HG03108 (cell line): ENCODE data around the gene ZNF618.

Experiments used
- ATAC-seq: cut with Tn5 transposase; IDR thresholded peaks from one replicate; pipeline ENCODE4 v1.9.1; 2021; ENCODE audit warnings: moderate library complexity; ENCODE audit not compliant: unreplicated experiment

The ZNF618 gene

GRCh38 chr9:114051706-114052105 lies 175.6 kb downstream of the ZNF618 start:
- no peak for ATAC-seq

GRCh38 chr9:114053246-114054005 lies 177.3 kb downstream of the ZNF618 start:
- no peak for ATAC-seq

GRCh38 chr9:114054191-114054690 lies 178.1 kb downstream of the ZNF618 start:
- ATAC-seq, result no peak

- ATAC-seq, result no peak
Measured at GRCh38 chr9:114055061-114055460, 179.0 kb downstream of the ZNF618 start.

GRCh38 chr9:114055894-114056293 lies 179.8 kb downstream of the ZNF618 start:
- ATAC-seq, result no peak

- ATAC-seq, result no peak
Measured at GRCh38 chr9:114056527-114056926, 180.4 kb downstream of the ZNF618 start.

GRCh38 chr9:114057161-114057885 lies 181.2 kb downstream of the ZNF618 start:
- no peak for ATAC-seq

GRCh38 chr9:114058688-114059046 lies 182.6 kb downstream of the ZNF618 start:
- ATAC-seq, result no peak

- ATAC-seq, result no peak
Measured at GRCh38 chr9:114059047-114059803, 183.1 kb downstream of the ZNF618 start.

- ATAC-seq, result no peak
Measured at GRCh38 chr9:114060070-114060469, 184.0 kb downstream of the ZNF618 start.

GRCh38 chr9:114060711-114061110 lies 184.6 kb downstream of the ZNF618 start:
- no peak for ATAC-seq

GRCh38 chr9:114061292-114061691 lies 185.2 kb downstream of the ZNF618 start:
- no peak for ATAC-seq

GRCh38 chr9:114061830-114062474 lies 185.8 kb downstream of the ZNF618 start:
- ATAC-seq, result no peak

- no peak for ATAC-seq
Measured at GRCh38 chr9:114065304-114065703, 189.2 kb downstream of the ZNF618 start.

GRCh38 chr9:114069476-114070187 lies 193.5 kb downstream of the ZNF618 start:
- ATAC-seq, result no peak

GRCh38 chr9:114070188-114071103 lies 194.3 kb downstream of the ZNF618 start:
- ATAC-seq, result no peak

- ATAC-seq, result no peak
Measured at GRCh38 chr9:114071197-114071795, 195.2 kb downstream of the ZNF618 start.

GRCh38 chr9:114072184-114073140 lies 196.4 kb downstream of the ZNF618 start:
- no peak for ATAC-seq
